SK-N-SH treated with all-trans-retinoic acid at 6 μM for 48 hours (cell line): Measurements from ENCODE around the gene DNAH3.

Source experiments
- ATAC-seq: fragments of 200-7000 bp; cut with Tn5 transposase; 3 replicates; pipeline ENCODE4 v1.9.1; 2020; ENCODE audit warnings: mild to moderate bottlenecking, moderate library complexity
- ARNTL ChIP-seq: fragments of 450-650 bp; formaldehyde crosslinking; IDR thresholded peaks from 2 replicates; pipeline ENCODE4 v1.5.0; 2020; ENCODE audit warnings: low read depth, mild to moderate bottlenecking, moderate library complexity, borderline replicate concordance
- BACH2 ChIP-seq: fragments of 250-450 bp; sonication (Bioruptor Pico); IDR thresholded peaks from 2 replicates; pipeline ENCODE4 v1.9.0; 2021; ENCODE audit warnings: mild to moderate bottlenecking, borderline replicate concordance
- CREB5 ChIP-seq: fragments of 250-450 bp; sonication (Bioruptor Pico); IDR thresholded peaks from 2 replicates; pipeline ENCODE4 v1.5.1; 2020; ENCODE audit warnings: low read depth, mild to moderate bottlenecking, moderate library complexity
- CSDC2 ChIP-seq: fragments of 250-450 bp; sonication (Bioruptor Pico); IDR thresholded peaks from 2 replicates; pipeline ENCODE4 v1.5.0; 2020; ENCODE audit warnings: mild to moderate bottlenecking, moderate library complexity
- ESRRG ChIP-seq: fragments of 250-450 bp; sonication (Bioruptor Pico); IDR thresholded peaks from 2 replicates; pipeline ENCODE4 v1.6.1; 2021; ENCODE audit warnings: mild to moderate bottlenecking
- GLIS3 ChIP-seq: fragments of 250-450 bp; sonication (Bioruptor Pico); IDR thresholded peaks from 2 replicates; pipeline ENCODE4 v1.5.0; 2020; ENCODE audit warnings: mild to moderate bottlenecking, moderate library complexity
- ISL1 ChIP-seq: fragments of 250-450 bp; sonication (Bioruptor Pico); IDR thresholded peaks from 2 replicates; pipeline ENCODE4 v2.1.2; 2022; ENCODE audit warnings: mild to moderate bottlenecking, moderate library complexity
- OSR1 ChIP-seq: fragments of 250-450 bp; sonication (Bioruptor Pico); IDR thresholded peaks from 2 replicates; pipeline ENCODE4 v1.8.0; 2022; ENCODE audit warnings: moderate library complexity, mild to moderate bottlenecking, inconsistent platforms
- POU6F1 ChIP-seq: fragments of 250-450 bp; sonication (Bioruptor Pico); IDR thresholded peaks from 2 replicates; pipeline ENCODE4 v1.8.0; 2021; ENCODE audit warnings: low read depth, mild to moderate bottlenecking, moderate library complexity, borderline replicate concordance
- PPARA ChIP-seq: fragments of 250-450 bp; sonication (Bioruptor Pico); IDR thresholded peaks from 2 replicates; pipeline ENCODE4 v1.5.0; 2020; ENCODE audit warnings: mild to moderate bottlenecking, borderline replicate concordance
- RARB ChIP-seq: fragments of 250-450 bp; sonication (Bioruptor Pico); IDR thresholded peaks from 2 replicates; pipeline ENCODE4 v1.8.0; 2021; ENCODE audit warnings: mild to moderate bottlenecking, moderate library complexity
- SNAI2 ChIP-seq: fragments of 250-450 bp; sonication (Bioruptor Pico); IDR thresholded peaks from 2 replicates; pipeline ENCODE4 v1.5.0; 2020; ENCODE audit warnings: mild to moderate bottlenecking, moderate library complexity
- TOX ChIP-seq: fragments of 250-450 bp; sonication (Bioruptor Pico); IDR thresholded peaks from 2 replicates; pipeline ENCODE4 v1.8.0; 2021; ENCODE audit warnings: mild to moderate bottlenecking, moderate library complexity, borderline replicate concordance
- ZC3H10 ChIP-seq: fragments of 250-450 bp; sonication (Bioruptor Pico); IDR thresholded peaks from 2 replicates; pipeline ENCODE4 v1.5.1; 2021; ENCODE audit warnings: mild to moderate bottlenecking, moderate library complexity
- ZFP3 ChIP-seq: fragments of 250-450 bp; sonication (Bioruptor Pico); IDR thresholded peaks from 2 replicates; pipeline ENCODE4 v1.5.0; 2020; ENCODE audit warnings: mild to moderate bottlenecking, moderate library complexity
- ZFP30 ChIP-seq: fragments of 450-650 bp; formaldehyde crosslinking; IDR thresholded peaks from 2 replicates; pipeline ENCODE4 v1.5.0; 2022; ENCODE audit warnings: mild to moderate bottlenecking, moderate library complexity
- ZNF565 ChIP-seq: fragments of 450-650 bp; formaldehyde crosslinking; conservative IDR thresholded peaks from 2 replicates; pipeline ENCODE4 v1.5.0; 2020; ENCODE audit warnings: low read depth, mild to moderate bottlenecking, moderate library complexity
- ZNF70 ChIP-seq: fragments of 450-650 bp; formaldehyde crosslinking; IDR thresholded peaks from 2 replicates; pipeline ENCODE4 v1.5.0; 2020; ENCODE audit warnings: mild to moderate bottlenecking, moderate library complexity
- ZNF8 ChIP-seq: fragments of 450-650 bp; formaldehyde crosslinking; IDR thresholded peaks from 2 replicates; pipeline ENCODE4 v1.5.0; 2020; ENCODE audit warnings: mild to moderate bottlenecking, moderate library complexity
- TF ChIP-seq, protein P1 (sequence below): fragments of 250-450 bp; sonication (Bioruptor Pico); IDR thresholded peaks from 2 replicates; pipeline ENCODE4 v1.5.1; 2021; ENCODE audit warnings: mild to moderate bottlenecking, moderate library complexity
- TF ChIP-seq, protein P2 (sequence below): fragments of 250-450 bp; sonication (Bioruptor Pico); IDR thresholded peaks from 2 replicates; pipeline ENCODE4 v1.5.0; 2020; ENCODE audit warnings: mild to moderate bottlenecking, moderate library complexity
- TF ChIP-seq, protein P3 (sequence below): fragments of 250-450 bp; sonication (Bioruptor Pico); IDR thresholded peaks from 2 replicates; pipeline ENCODE4 v1.8.0; 2020; ENCODE audit warnings: mild to moderate bottlenecking, moderate library complexity, borderline replicate concordance

Gene DNAH3

DNA sequence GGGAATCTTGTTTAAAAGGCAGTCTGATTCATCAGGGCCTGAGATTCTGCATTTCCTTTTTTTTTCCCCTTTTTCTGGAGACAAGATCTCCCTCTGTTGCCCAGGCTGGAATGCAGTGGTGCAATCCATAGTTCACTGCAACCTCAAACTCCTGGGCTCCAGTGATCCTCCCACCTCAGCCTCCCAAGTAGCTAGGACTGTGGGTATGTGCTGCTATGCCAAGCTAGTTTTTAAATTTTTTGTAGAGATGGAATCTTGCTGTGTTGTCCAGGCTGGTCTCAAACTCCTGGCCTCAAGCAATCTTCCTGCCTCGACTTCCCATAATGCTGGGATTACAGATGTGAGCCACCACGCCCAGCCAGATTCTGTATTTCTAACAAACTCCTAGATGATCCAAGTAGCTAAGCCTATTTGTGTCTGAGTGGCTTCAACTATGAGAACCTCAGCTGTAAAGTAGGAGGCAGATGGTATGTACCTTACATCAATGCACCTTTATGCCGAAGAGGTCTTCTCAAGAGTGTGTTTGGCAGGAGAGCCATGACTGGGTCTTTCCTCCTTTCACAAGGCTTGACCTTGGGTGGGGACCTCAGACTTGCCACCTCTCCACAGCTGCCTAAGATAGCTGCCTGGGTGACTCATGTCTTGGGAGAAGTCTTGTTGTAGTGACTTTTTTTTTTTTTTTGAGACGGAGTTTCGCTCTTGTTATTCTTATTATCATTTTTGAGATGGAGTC is 18.8 kb upstream of the DNAH3 start:
- TF ChIP-seq RARB (CRISPR knock-in tag) (no peak), TOX (CRISPR knock-in tag) (no peak), OSR1 (CRISPR knock-in tag) (no peak), ZFP3 (CRISPR knock-in tag) (no peak), PPARA (no peak), ARNTL (no peak), SNAI2 (no peak), CSDC2 (no peak), POU6F1 (no peak), ESRRG (CRISPR knock-in tag) (no peak), ZC3H10 (CRISPR knock-in tag) (no peak)
- TF ChIP-seq, protein P1, sequence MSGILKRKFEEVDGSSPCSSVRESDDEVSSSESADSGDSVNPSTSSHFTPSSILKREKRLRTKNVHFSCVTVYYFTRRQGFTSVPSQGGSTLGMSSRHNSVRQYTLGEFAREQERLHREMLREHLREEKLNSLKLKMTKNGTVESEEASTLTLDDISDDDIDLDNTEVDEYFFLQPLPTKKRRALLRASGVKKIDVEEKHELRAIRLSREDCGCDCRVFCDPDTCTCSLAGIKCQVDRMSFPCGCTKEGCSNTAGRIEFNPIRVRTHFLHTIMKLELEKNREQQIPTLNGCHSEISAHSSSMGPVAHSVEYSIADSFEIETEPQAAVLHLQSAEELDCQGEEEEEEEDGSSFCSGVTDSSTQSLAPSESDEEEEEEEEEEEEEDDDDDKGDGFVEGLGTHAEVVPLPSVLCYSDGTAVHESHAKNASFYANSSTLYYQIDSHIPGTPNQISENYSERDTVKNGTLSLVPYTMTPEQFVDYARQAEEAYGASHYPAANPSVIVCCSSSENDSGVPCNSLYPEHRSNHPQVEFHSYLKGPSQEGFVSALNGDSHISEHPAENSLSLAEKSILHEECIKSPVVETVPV (CRISPR knock-in tag) = no peak
- TF ChIP-seq, protein P2, sequence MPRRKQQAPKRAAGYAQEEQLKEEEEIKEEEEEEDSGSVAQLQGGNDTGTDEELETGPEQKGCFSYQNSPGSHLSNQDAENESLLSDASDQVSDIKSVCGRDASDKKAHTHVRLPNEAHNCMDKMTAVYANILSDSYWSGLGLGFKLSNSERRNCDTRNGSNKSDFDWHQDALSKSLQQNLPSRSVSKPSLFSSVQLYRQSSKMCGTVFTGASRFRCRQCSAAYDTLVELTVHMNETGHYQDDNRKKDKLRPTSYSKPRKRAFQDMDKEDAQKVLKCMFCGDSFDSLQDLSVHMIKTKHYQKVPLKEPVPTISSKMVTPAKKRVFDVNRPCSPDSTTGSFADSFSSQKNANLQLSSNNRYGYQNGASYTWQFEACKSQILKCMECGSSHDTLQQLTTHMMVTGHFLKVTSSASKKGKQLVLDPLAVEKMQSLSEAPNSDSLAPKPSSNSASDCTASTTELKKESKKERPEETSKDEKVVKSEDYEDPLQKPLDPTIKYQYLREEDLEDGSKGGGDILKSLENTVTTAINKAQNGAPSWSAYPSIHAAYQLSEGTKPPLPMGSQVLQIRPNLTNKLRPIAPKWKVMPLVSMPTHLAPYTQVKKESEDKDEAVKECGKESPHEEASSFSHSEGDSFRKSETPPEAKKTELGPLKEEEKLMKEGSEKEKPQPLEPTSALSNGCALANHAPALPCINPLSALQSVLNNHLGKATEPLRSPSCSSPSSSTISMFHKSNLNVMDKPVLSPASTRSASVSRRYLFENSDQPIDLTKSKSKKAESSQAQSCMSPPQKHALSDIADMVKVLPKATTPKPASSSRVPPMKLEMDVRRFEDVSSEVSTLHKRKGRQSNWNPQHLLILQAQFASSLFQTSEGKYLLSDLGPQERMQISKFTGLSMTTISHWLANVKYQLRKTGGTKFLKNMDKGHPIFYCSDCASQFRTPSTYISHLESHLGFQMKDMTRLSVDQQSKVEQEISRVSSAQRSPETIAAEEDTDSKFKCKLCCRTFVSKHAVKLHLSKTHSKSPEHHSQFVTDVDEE (CRISPR knock-in tag) = no peak
- TF ChIP-seq, protein P3, sequence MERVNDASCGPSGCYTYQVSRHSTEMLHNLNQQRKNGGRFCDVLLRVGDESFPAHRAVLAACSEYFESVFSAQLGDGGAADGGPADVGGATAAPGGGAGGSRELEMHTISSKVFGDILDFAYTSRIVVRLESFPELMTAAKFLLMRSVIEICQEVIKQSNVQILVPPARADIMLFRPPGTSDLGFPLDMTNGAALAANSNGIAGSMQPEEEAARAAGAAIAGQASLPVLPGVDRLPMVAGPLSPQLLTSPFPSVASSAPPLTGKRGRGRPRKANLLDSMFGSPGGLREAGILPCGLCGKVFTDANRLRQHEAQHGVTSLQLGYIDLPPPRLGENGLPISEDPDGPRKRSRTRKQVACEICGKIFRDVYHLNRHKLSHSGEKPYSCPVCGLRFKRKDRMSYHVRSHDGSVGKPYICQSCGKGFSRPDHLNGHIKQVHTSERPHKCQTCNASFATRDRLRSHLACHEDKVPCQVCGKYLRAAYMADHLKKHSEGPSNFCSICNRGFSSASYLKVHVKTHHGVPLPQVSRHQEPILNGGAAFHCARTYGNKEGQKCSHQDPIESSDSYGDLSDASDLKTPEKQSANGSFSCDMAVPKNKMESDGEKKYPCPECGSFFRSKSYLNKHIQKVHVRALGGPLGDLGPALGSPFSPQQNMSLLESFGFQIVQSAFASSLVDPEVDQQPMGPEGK (CRISPR knock-in tag) = no peak
- ATAC-seq = no peak

DNA sequence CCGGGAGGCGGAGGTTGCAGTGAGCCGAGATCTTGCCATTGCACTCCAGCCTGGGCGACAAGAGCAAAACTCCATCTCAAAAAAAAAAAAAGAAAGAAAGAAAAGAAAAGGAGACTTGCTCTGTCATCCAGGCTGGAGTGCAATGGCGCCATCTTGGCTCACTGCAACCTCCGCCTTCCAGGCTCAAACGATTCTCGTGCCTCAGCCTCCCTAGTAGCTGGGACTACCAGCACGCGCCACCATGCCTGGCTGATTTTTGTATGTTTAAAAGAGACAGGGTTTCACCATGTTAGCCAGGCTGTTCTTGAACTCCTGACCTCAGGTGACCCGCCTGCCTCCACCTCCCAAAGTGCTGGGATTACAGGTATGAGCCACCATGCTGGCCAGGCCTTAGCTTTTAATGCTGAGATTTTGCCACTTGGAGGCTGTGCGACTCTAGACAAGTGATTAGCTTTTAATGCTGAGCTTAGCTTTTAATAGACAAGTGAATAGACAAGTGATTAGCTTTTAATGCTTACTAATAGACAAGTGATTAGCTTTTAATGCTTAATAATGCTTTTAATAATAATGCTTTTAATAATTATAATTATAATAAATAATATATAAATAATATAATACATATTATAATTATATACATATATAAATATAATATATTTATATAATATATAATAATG is 17.4 kb upstream of the DNAH3 start:
- TF ChIP-seq ZC3H10 (CRISPR knock-in tag) (no peak), OSR1 (CRISPR knock-in tag) (no peak), PPARA (no peak), TOX (CRISPR knock-in tag) (no peak)
- no peak for ATAC-seq

- TF ChIP-seq TOX (CRISPR knock-in tag) (no peak), ZFP3 (CRISPR knock-in tag) (no peak), RARB (CRISPR knock-in tag) (no peak), ISL1 (CRISPR knock-in tag) (no peak), ZNF565 (CRISPR knock-in tag) (no peak), ZFP30 (CRISPR knock-in tag) (no peak)
- TF ChIP-seq, all 23 proteins: peak for 0
- no peak; the same call in 2 of the 3 replicates for ATAC-seq
Observed at GRCh38 chr16:21167360-21167759, 16.7 kb upstream of the DNAH3 start.

DNA sequence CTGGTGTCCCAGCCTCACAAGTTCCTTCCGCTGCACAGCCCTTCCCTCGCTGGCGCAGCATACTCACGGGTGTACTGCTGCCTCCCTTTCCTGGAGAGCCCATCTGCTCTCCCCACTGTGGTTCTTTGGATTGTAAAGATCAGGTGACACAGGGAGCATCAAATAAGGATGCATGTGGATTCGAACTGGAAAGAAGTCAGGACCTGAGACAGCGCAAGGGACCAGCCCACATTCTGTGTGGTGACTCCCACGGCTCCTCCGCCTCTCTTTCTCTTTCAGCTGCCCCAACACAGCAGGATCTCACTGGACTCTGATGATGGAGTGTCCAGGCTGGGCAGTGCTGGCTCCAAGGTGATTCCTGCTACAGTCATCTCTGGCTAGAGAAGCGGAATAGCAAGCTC is 15.9 kb upstream of the DNAH3 start:
- ATAC-seq = no peak
- TF ChIP-seq RARB (CRISPR knock-in tag) (no peak), ZC3H10 (CRISPR knock-in tag) (no peak), ZNF70 (CRISPR knock-in tag) (no peak), POU6F1 (no peak), ISL1 (CRISPR knock-in tag) (no peak), CREB5 (no peak), ZNF565 (CRISPR knock-in tag) (no peak), PPARA (no peak), SNAI2 (no peak), TOX (CRISPR knock-in tag) (no peak), ZFP3 (CRISPR knock-in tag) (no peak), GLIS3 (no peak), CSDC2 (no peak), BACH2 (no peak), ZNF8 (CRISPR knock-in tag) (no peak)
- TF ChIP-seq, protein P1 (CRISPR knock-in tag) = no peak
- TF ChIP-seq, all 23 proteins: peak for 0
